Endodermal cell (in vitro differentiated cells): ENCODE measurements around the gene CMTM7. TPM values are rescaled to one million over a fixed set of nuclear protein-coding genes. Genes with fewer than 3 reads are reported as not detected.
"Not testable (repeated sequence)": the region's sequence is repeated elsewhere in the genome, so short reads cannot be mapped to it uniquely, and the experiment has no call there.

Experiments used
- DNase-seq: peaks from one replicate; pipeline ENCODE4 v3.0.0-alpha.2; 2017
- H3K27ac ChIP-seq: 2 replicates; pipeline ENCODE4 v1.5.1; 2013; ENCODE audit warnings: mild to moderate bottlenecking, low read depth, low read length, moderate library complexity
- H3K27me3 ChIP-seq: 2 replicates; pipeline ENCODE4 v1.6.1; 2013; ENCODE audit warnings: mild to moderate bottlenecking, low read length, moderate library complexity; ENCODE audit not compliant: insufficient read depth, control insufficient read depth, poor library complexity, severe bottlenecking
- H3K36me3 ChIP-seq: 2 replicates; pipeline ENCODE4 v1.7.0; 2013; ENCODE audit warnings: mild to moderate bottlenecking, low read length, moderate library complexity; ENCODE audit not compliant: control insufficient read depth, insufficient read depth
- H3K4me1 ChIP-seq: one replicate; pipeline ENCODE4 v1.7.0; 2013; ENCODE audit warnings: low read length; ENCODE audit not compliant: control insufficient read depth, insufficient read depth
- H3K4me3 ChIP-seq: 2 replicates; pipeline ENCODE4 v1.5.1; 2013; ENCODE audit warnings: mild to moderate bottlenecking, low read length, moderate library complexity
- H3K9ac ChIP-seq: 2 replicates; pipeline ENCODE4 v1.6.1; 2013; ENCODE audit warnings: mild to moderate bottlenecking, low read length, moderate library complexity; ENCODE audit not compliant: poor library complexity, severe bottlenecking; ENCODE audit errors: extremely low read depth
- H3K9me3 ChIP-seq: 2 replicates; pipeline ENCODE4 v1.6.1; 2013; ENCODE audit warnings: mild to moderate bottlenecking, low read length, moderate library complexity; ENCODE audit not compliant: control insufficient read depth
- H3K27ac Mint-ChIP-seq: 2 replicates; pipeline ENCODE4 v1.8.0; 2020; ENCODE audit warnings: mixed read lengths
- H3K27me3 Mint-ChIP-seq: 2 replicates; pipeline ENCODE4 v1.8.0; 2021; ENCODE audit warnings: mild to moderate bottlenecking, mixed read lengths; ENCODE audit not compliant: insufficient read depth
- H3K36me3 Mint-ChIP-seq: 2 replicates; pipeline ENCODE4 v1.8.0; 2020; ENCODE audit warnings: low read depth, mixed read lengths
- H3K4me1 Mint-ChIP-seq: 2 replicates; pipeline ENCODE4 v1.8.0; 2020; ENCODE audit warnings: mixed read lengths
- H3K4me3 Mint-ChIP-seq: 2 replicates; pipeline ENCODE4 v1.8.0; 2020; ENCODE audit warnings: mild to moderate bottlenecking, moderate library complexity, mixed read lengths
- H3K9me3 Mint-ChIP-seq: 2 replicates; pipeline ENCODE4 v1.8.0; 2020; ENCODE audit warnings: mild to moderate bottlenecking, mixed read lengths
- CTCF ChIP-seq: fragments of 200-600 bp; sonication (generic); conservative IDR thresholded peaks from 2 replicates; pipeline ENCODE4 v1.5.0; 2021; ENCODE audit warnings: antibody characterized with exemption, mild to moderate bottlenecking
- WGBS, 2 experiments: methylation state at CpG; one replicate each; pipeline versions ENCODE4 v1.1.5 to v1.1.7; 2013; ENCODE audit warnings: missing lambda C conversion rate in 2 of 2, mixed read lengths in 1 of 2; ENCODE audit not compliant: insufficient coverage in 1 of 2, insufficient read length in 1 of 2; 5-methylcytosine and 5-hydroxymethylcytosine counted together
- total RNA-seq, 2 donors: library from RNA; stranded (reverse); fragmentation: NEBNext Ultra II Directional in 1 of 2; extraction: Animal tissue kit (Norgen Biotek cat#: 25700) in 1 of 2; gene quantifications; 2 replicates in 1 of 2; 3 replicates in 1 of 2; pipeline ENCODE4 v1.2.1, GENCODE V29; 2021

The CMTM7 gene
- total RNA-seq, 2 donors from 2014 or later = 11.1 TPM

GRCh38 chr3:32470362-32470761 is 78.7 kb downstream of the CMTM7 start:
- 84 to 94% methylated on average over 5 of the region's 5 CpGs for WGBS, 2 experiments
- no peaks in the 10 kb centered on the region for H3K27me3 Mint-ChIP-seq
- H3K4me3 Mint-ChIP-seq = no peak overlapping the region
- Histone ChIP-seq H3K36me3 (peaks cover 6% of the 10 kb centered on the region), H3K4me3 (no peak overlapping the region), H3K27me3 (peaks cover 12% of the 10 kb centered on the region), H3K4me1 (peaks cover 3% of the 10 kb centered on the region), H3K9me3 (no peaks in the 10 kb centered on the region), H3K9ac (no peak overlapping the region), H3K27ac (no peak overlapping the region)
- no peak for DNase-seq
- H3K9me3 Mint-ChIP-seq = no peaks in the 10 kb centered on the region
- H3K4me1 Mint-ChIP-seq = no peaks in the 10 kb centered on the region
- peaks cover 10% of the 10 kb centered on the region for H3K36me3 Mint-ChIP-seq
- no peak for TF ChIP-seq CTCF
- H3K27ac Mint-ChIP-seq = no peak overlapping the region

DNA sequence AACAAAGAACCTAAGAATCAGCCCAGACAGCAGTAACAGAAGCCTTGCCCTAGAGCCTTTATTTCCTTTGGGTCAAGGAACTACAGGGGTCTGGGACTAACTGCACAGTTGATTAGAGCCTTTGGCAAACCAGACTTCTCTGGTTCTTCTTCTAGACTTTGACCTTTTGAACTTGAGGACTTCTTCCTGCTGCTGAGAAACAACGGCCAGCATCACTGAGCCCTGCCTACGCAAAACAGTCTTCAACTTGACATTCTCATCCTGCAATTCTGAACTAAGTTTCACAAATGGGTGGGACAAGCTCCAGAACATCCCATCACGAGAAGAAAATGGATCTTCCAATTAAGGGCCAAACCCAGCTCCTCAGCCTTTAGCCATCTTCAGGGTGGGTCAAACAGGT is 79.6 kb downstream of the CMTM7 start:
- Mint-ChIP-seq H3K9me3 (no peaks in the 10 kb centered on the region), H3K27me3 (no peaks in the 10 kb centered on the region), H3K4me3 (no peak overlapping the region), H3K4me1 (no peaks in the 10 kb centered on the region), H3K27ac (no peak overlapping the region), H3K36me3 (peaks cover 7% of the 10 kb centered on the region)
- peaks cover 3% of the 10 kb centered on the region for H3K4me1 ChIP-seq
- DNase-seq = no peak
- no peak for TF ChIP-seq CTCF
- H3K27ac ChIP-seq = no peak overlapping the region
- 75 to 93% methylated on average over 2 to 3 of the region's 3 CpGs for WGBS, 2 experiments
- no peaks in the 10 kb centered on the region for H3K9me3 ChIP-seq
- H3K27me3 ChIP-seq = peaks cover 3% of the 10 kb centered on the region
- H3K9ac ChIP-seq = no peak overlapping the region
- H3K4me3 ChIP-seq = no peak overlapping the region
- peaks cover 6% of the 10 kb centered on the region for H3K36me3 ChIP-seq

GRCh38 chr3:32472151-32472550 is 80.5 kb downstream of the CMTM7 start:
- H3K27me3 ChIP-seq, H3K9ac ChIP-seq, H3K27ac ChIP-seq, DNase-seq, H3K27ac Mint-ChIP-seq, H3K4me3 ChIP-seq, H3K4me3 Mint-ChIP-seq, H3K27me3 Mint-ChIP-seq, H3K4me1 ChIP-seq, H3K4me1 Mint-ChIP-seq, H3K36me3 Mint-ChIP-seq, H3K36me3 ChIP-seq, H3K9me3 ChIP-seq, H3K9me3 Mint-ChIP-seq: not testable (repeated sequence)
- 87 to 89% methylated on average over 12 of the region's 12 CpGs for WGBS, 2 experiments

DNA sequence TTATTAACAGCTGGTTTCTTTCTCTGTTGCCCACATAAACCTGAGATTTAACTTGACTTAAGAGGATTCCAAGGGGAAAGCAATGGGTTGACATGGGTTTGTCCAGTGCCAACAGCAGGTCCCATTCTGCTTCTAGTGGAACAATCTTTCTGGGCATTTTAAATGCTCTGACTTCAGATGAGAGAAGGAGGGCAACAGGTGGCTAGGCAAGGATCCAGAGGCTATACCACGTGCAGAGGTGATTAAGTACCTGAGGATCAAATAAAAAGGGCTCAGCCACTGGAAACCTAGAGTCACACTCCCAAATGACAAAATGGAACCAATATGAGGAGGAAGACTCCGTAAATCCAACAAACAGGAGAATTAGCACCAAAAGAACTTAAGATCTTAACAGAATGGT is 82.5 kb downstream of the CMTM7 start:
- H3K9me3 Mint-ChIP-seq = no peaks in the 10 kb centered on the region
- 88 to 94% methylated on average over 1 to 2 of the region's 2 CpGs for WGBS, 2 experiments
- Histone ChIP-seq H3K9ac (no peak overlapping the region), H3K4me3 (no peak overlapping the region), H3K4me1 (no peaks in the 10 kb centered on the region), H3K36me3 (peaks cover 6% of the 10 kb centered on the region), H3K9me3 (no peaks in the 10 kb centered on the region), H3K27ac (no peak overlapping the region), H3K27me3 (no peaks in the 10 kb centered on the region)
- no peak overlapping the region for H3K27ac Mint-ChIP-seq
- no peak for TF ChIP-seq CTCF
- H3K36me3 Mint-ChIP-seq = peaks cover 22% of the 10 kb centered on the region
- DNase-seq = no peak
- no peak overlapping the region for H3K4me3 Mint-ChIP-seq
- no peaks in the 10 kb centered on the region for H3K4me1 Mint-ChIP-seq
- H3K27me3 Mint-ChIP-seq = no peaks in the 10 kb centered on the region
